Activated CD8-positive, alpha-beta T cell treated with anti-CD3 and anti-CD28 coated beads for 36 hours (primary cell): Measurements from ENCODE around the gene NOXA1. TPM values are rescaled to one million over a fixed set of nuclear protein-coding genes. Genes with fewer than 3 reads are reported as not detected.

Source experiments
- ATAC-seq: fragments of 200-7000 bp; cut with Tn5 transposase; one replicate; pipeline ENCODE4 v1.10.0; 2021; ENCODE audit warnings: mild to moderate bottlenecking, moderate library complexity
- CTCF ChIA-PET: fragments of 350-600 bp; sonication (Branson Sonifier 250); formaldehyde crosslinking; loops from one replicate; lab custom pipeline; 2021; ENCODE audit warnings: antibody characterized with exemption; lab: Charles Lee
- POLR2A ChIA-PET: fragments of 350-600 bp; sonication (Branson Sonifier 250); formaldehyde crosslinking; loops from one replicate; lab custom pipeline; 2021; ENCODE audit warnings: antibody characterized with exemption; lab: Charles Lee
- DNase-seq: peaks from one replicate; pipeline ENCODE4 v3.0.0-alpha.2; 2020
- H3K27ac Mint-ChIP-seq: one replicate; pipeline ENCODE4 v1.8.0; 2021; ENCODE audit warnings: mild to moderate bottlenecking, mixed read lengths
- H3K27me3 Mint-ChIP-seq: one replicate; pipeline ENCODE4 v1.8.0; 2021; ENCODE audit warnings: mixed read lengths
- H3K36me3 Mint-ChIP-seq: one replicate; pipeline ENCODE4 v1.8.0; 2021; ENCODE audit warnings: low read depth, mixed read lengths
- H3K4me1 Mint-ChIP-seq: one replicate; pipeline ENCODE4 v1.8.0; 2021; ENCODE audit warnings: low read depth, mixed read lengths
- H3K4me3 Mint-ChIP-seq: one replicate; pipeline ENCODE4 v1.8.0; 2021; ENCODE audit warnings: mild to moderate bottlenecking, moderate library complexity, mixed read lengths
- H3K9me3 Mint-ChIP-seq: one replicate; pipeline ENCODE4 v1.8.0; 2021; ENCODE audit warnings: mixed read lengths
- CTCF ChIP-seq: fragments of 200-600 bp; IDR thresholded peaks from one replicate; pipeline ENCODE4 v1.8.0; 2022; ENCODE audit warnings: antibody characterized with exemption, mild to moderate bottlenecking
- intact Hi-C: fragments of 100-400 bp; cut with micrococcal nuclease; formaldehyde crosslinking; loops from one replicate; pipeline ENCODE4 v1.10.0; 2022
- total RNA-seq, 2 experiments: library from RNA; stranded (reverse); gene quantifications; one replicate each; pipeline ENCODE4 v1.2.3, GENCODE V29; 2021

The NOXA1 gene
- total RNA-seq, 2 experiments from 2014 or later: 0.72 to 0.95 TPM

- no peaks in the 10 kb centered on the region for H3K27me3 Mint-ChIP-seq
- DNase-seq (no peak), ATAC-seq (no peak)
- H3K4me1 Mint-ChIP-seq: peaks cover 20% of the 10 kb centered on the region
- no peak for TF ChIP-seq CTCF
- H3K27ac Mint-ChIP-seq: no peak overlapping the region
- intact Hi-C loops: no loop called here
- H3K4me3 Mint-ChIP-seq: no peak overlapping the region
- ChIA-PET CTCF (no interaction called here), POLR2A (interaction anchor here (1.0 kb wide), 1 partner anchor 27 kb away, joined by 3 read pairs; the partner anchor contains the start of genes EXD3 and NOXA1)
- no peaks in the 10 kb centered on the region for H3K9me3 Mint-ChIP-seq
- no peaks in the 10 kb centered on the region for H3K36me3 Mint-ChIP-seq
Measured at GRCh38 chr9:137396227-137396626, 27.0 kb upstream of the NOXA1 start.

DNA sequence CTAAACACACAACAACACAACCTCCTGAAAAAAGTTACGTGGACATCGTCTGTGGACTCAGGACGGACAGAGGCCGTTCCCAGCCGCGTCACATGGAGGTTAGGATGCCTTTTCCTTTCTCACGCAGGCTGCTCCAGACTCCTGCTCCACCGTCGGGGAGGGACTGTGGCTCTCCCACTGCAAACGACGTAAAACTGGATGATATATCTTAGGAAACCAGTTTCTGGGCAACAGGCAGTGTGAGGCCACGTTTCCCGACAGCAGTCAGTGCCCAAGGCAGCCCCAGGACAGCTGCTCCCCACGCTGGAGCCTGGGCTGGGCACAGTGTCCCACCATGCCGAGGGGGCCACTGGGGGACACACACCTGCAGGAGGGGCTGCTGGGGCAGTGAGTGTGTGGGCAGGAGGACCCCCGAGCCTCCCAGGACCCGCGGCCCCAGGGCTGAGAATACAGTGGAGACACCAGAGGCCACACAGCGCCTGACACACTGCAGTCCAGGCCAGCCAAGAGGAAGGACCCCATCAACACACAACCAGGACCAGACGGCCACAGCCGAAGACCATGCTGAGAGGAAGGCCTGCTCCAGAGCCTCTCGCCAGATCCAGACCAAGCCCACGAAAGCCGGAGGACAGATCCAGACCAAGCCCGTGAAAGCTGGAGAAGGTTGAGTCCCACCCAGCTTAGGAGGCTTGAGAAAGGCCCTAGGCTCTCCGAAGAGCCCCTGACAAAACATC lies 26.4 kb upstream of the NOXA1 start:
- CTCF ChIA-PET: interaction anchor here (1.0 to 1.2 kb wide), 2 partner anchors 9 to 94 kb away, joined by 4 read pairs; no protein-coding TSS in a partner anchor
- intact Hi-C loops: no loop called here

DNA sequence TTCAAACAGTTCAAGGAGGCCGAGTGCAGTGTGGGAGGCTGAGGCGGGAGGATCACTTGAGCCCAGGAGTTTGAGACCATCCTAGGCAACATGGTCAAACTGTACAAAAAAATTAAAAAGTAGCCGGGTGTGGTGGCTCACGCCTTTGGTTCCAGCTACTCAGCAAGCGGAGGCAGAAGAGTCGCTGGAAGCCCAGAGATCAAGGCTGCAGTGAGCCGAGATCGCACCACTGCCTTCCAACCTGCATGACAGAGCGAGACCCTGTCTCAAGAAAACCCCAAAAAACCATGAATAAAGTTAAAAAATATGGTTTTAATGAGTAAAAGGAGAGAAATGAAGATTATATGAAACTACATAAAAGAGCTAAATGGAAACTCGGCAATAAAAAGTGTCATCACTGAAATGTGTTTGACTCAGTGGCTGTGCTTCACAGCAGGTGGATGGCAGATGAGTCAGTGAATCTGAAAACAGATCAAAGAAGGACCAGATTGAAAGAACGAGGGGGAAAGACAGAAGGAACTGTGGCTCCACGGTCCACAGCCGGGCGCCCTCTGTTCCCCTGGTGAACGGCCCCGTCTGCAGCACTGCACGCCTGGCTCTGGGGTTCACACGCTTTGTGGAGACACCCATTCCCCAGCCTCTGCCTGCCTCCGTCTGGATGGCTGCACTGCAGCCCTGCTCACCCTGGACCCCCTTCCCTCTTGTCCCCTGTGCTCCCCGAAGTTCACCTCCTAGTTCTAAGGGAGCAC lies 25.3 kb upstream of the NOXA1 start:
- Mint-ChIP-seq H3K9me3 (no peaks in the 10 kb centered on the region), H3K36me3 (peaks cover 7% of the 10 kb centered on the region), H3K27ac (peak overlapping the region; percentile 56), H3K27me3 (no peaks in the 10 kb centered on the region), H3K4me3 (no peak overlapping the region), H3K4me1 (peaks cover 20% of the 10 kb centered on the region)
- intact Hi-C loops: no loop called here
- TF ChIP-seq CTCF: no peak
- peak; percentile 60 for DNase-seq
- ATAC-seq: peak; percentile 90
- ChIA-PET CTCF (interaction anchor here (1.0 to 1.2 kb wide), 2 partner anchors 10 to 95 kb away, joined by 4 read pairs; no protein-coding TSS in a partner anchor), POLR2A (interaction anchor here (0.7 kb wide), 1 partner anchor 11 kb away, joined by 3 read pairs; no protein-coding TSS in a partner anchor)

More for the DNA sequence above, 26.4 kb upstream of the NOXA1 start:
- Mint-ChIP-seq H3K9me3 (no peaks in the 10 kb centered on the region), H3K4me3 (no peak overlapping the region), H3K27ac (peak overlapping the region; percentile 56), H3K36me3 (no peaks in the 10 kb centered on the region), H3K27me3 (no peaks in the 10 kb centered on the region), H3K4me1 (peaks cover 20% of the 10 kb centered on the region)
- DNase-seq (no peak), ATAC-seq (no peak)
- POLR2A ChIA-PET: interaction anchor here (0.7 to 1.0 kb wide), 2 partner anchors 10 to 27 kb away, joined by 3 read pairs; partner anchors contain the start of genes EXD3 and NOXA1
- no peak for TF ChIP-seq CTCF

GRCh38 chr9:137398561-137399468 lies 24.4 kb upstream of the NOXA1 start:
- Mint-ChIP-seq H3K9me3 (no peaks in the 10 kb centered on the region), H3K4me3 (no peak overlapping the region), H3K4me1 (peaks cover 20% of the 10 kb centered on the region), H3K36me3 (peaks cover 7% of the 10 kb centered on the region), H3K27ac (no peak overlapping the region), H3K27me3 (no peaks in the 10 kb centered on the region)
- DNase-seq (no peak), ATAC-seq (no peak)
- TF ChIP-seq CTCF: no peak
- intact Hi-C loops: no loop called here
- POLR2A ChIA-PET: no interaction called here
- CTCF ChIA-PET: no interaction called here
